SK-N-SH treated with all-trans-retinoic acid at 6 μM for 48 hours (cell line): ENCODE results near the gene RIC1.

Experiments
- ARNTL ChIP-seq: fragments of 450-650 bp; formaldehyde crosslinking; IDR thresholded peaks from 2 replicates; pipeline ENCODE4 v1.5.0; 2020; ENCODE audit warnings: low read depth, mild to moderate bottlenecking, moderate library complexity, borderline replicate concordance
- BACH2 ChIP-seq: fragments of 250-450 bp; sonication (Bioruptor Pico); IDR thresholded peaks from 2 replicates; pipeline ENCODE4 v1.9.0; 2021; ENCODE audit warnings: mild to moderate bottlenecking, borderline replicate concordance
- CREB5 ChIP-seq: fragments of 250-450 bp; sonication (Bioruptor Pico); IDR thresholded peaks from 2 replicates; pipeline ENCODE4 v1.5.1; 2020; ENCODE audit warnings: low read depth, mild to moderate bottlenecking, moderate library complexity
- PATZ1 ChIP-seq: fragments of 250-450 bp; sonication (Bioruptor Pico); IDR thresholded peaks from 2 replicates; pipeline ENCODE4 v1.8.0; 2020; ENCODE audit warnings: mild to moderate bottlenecking, moderate library complexity, borderline replicate concordance
- SNAI2 ChIP-seq: fragments of 250-450 bp; sonication (Bioruptor Pico); IDR thresholded peaks from 2 replicates; pipeline ENCODE4 v1.5.0; 2020; ENCODE audit warnings: mild to moderate bottlenecking, moderate library complexity
- ZNF70 ChIP-seq: fragments of 450-650 bp; formaldehyde crosslinking; IDR thresholded peaks from 2 replicates; pipeline ENCODE4 v1.5.0; 2020; ENCODE audit warnings: mild to moderate bottlenecking, moderate library complexity

GRCh38 chr9:5593904-5594303 lies 35.0 kb upstream of the RIC1 start:
- no peak for TF ChIP-seq CREB5 (CRISPR knock-in tag)
- no peak for TF ChIP-seq PATZ1 (CRISPR knock-in tag)
- no peak for TF ChIP-seq SNAI2 (CRISPR knock-in tag)
- TF ChIP-seq BACH2 (CRISPR knock-in tag) = no peak
- no peak for TF ChIP-seq ARNTL (CRISPR knock-in tag)
- no peak for TF ChIP-seq ZNF70 (CRISPR knock-in tag)
